ENCODE data around the gene RHOBTB1. TPM values are rescaled to one million over a fixed set of nuclear protein-coding genes. Genes with fewer than 3 reads are reported as not detected.
A peak's percentile ranks its signal among the peaks of the same experiment; 100 is the strongest.

The RHOBTB1 gene
- total RNA-seq, 2 experiments from 2014 or later: 0.05 TPM; not detected in 1

DNA sequence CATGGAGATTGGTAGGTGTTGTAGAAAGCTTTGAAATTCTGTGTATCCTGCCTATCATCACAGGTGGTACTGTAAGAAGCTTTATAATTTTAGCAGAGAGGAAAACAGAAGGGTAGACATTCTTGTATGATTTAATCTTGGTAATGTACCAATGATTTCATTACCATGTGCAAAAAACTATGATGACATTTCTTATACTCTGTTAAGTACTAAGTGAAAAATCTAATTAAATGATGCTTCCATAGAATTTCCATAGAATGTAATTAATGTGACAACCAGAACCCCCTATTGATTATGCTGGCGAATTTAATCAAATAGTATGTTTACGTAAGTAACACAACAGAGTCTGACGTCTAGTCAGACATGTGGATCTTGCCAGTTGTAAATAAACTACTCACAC is 16.0 kb upstream of the RHOBTB1 start:
- Mint-ChIP-seq H3K36me3 (ENCODE audit: low read depth) (no peaks in the 10 kb centered on the region), H3K27me3 (peaks cover 5% of the 10 kb centered on the region), H3K27ac (no peak overlapping the region), H3K4me1 (peaks cover 3% of the 10 kb centered on the region), H3K9me3 (no peaks in the 10 kb centered on the region), H3K4me3 (no peak overlapping the region)
- ChIA-PET POLR2A (no interaction called here), CTCF (interaction anchor here (1.6 kb wide), 1 partner anchor 10 kb away, joined by 4 read pairs; no protein-coding TSS in a partner anchor)
- no peak for DNase-seq

DNA sequence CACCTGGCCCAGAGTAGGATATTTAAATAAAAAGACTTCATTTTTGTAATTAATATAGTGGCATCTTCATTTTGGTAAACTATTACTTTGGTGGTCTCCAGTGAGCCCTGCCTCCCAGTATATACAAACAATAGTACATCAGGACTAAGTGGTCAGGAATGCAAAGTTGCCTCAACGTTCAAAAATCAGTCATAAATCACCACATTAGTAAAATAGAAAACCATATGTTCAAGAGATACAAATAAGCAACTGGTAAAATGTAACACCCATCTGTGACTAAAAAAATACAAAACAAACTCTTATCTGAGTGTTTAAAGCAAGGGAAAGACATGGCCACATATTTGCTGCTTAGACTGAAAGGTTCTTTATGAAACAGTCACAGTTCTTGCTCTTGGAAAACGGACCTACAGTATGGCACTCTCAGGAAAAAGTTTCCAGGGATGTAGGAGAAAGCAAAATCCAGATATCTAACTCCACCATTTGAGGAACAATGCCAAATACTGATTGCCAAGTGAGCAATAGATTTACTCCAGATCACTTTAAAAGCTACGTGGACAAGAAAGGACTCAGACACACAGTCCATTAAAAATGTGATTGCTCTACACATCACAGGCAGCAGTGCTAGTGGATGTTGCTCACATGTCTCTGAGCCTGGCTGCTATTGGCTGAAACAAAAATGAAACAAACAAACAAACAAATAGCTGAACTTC is 15.1 kb upstream of the RHOBTB1 start:
- peaks cover 3% of the 10 kb centered on the region for H3K4me1 Mint-ChIP-seq
- no peaks in the 10 kb centered on the region for H3K36me3 Mint-ChIP-seq (ENCODE audit: low read depth)
- H3K9me3 Mint-ChIP-seq: no peaks in the 10 kb centered on the region
- no peak overlapping the region for H3K4me3 Mint-ChIP-seq
- ChIA-PET POLR2A (no interaction called here), CTCF (no interaction called here)
- no peak for DNase-seq
- H3K27me3 Mint-ChIP-seq: peaks cover 7% of the 10 kb centered on the region
- H3K27ac Mint-ChIP-seq: no peak overlapping the region

DNA sequence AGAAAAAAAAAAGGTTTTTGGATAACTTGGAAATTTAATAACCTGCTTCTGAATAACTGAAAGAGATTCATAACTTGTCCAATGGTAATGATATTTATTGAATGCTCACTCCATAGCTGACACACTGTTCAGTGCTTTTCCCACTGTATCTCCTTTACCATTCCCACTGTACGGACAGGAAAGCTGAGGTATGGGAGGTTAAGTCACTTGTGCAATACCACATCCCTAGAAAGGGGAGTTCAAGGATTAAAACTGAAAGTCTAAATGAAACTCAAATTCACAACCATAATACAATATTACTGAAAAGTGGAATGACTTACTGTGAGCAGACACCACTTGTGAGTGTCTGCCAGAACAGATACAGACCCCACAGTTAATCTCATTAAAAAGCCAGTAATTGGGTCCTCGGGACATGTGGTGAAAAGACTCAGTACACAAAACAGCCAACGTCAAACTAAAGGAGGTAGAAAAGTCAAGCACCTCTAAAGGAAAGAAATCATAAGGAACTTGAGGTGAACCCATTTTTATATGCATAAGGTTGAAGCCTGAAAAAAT is 13.8 kb upstream of the RHOBTB1 start:
- no peak for DNase-seq
- no peaks in the 10 kb centered on the region for H3K9me3 Mint-ChIP-seq
- H3K27me3 Mint-ChIP-seq: peaks cover 10% of the 10 kb centered on the region
- POLR2A ChIA-PET: no interaction called here
- H3K36me3 Mint-ChIP-seq (ENCODE audit: low read depth): no peaks in the 10 kb centered on the region
- CTCF ChIA-PET: no interaction called here
- no peaks in the 10 kb centered on the region for H3K4me1 Mint-ChIP-seq
- no peak overlapping the region for H3K4me3 Mint-ChIP-seq
- H3K27ac Mint-ChIP-seq: no peak overlapping the region

DNA sequence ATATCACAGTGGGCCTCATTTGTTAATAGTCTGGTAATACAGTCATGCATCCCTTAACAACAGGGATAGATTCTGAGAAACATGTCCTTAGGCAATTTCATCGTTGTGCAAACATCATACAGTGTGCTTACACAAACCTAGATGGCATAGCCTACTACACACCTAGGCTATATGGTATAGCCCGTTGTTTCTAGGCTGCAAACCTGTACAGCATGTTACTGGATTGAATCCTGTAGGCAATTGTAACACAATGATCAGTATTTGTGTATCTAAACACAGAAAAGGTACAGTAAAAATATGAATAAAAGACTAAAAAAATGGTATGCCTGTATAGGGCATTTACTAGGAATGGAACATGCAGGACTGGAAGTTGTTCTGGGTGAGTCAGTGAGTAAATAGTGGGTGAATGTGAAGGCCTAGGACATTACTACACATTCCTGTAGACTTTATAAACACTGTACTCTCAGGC is 12.0 kb upstream of the RHOBTB1 start:
- H3K4me1 Mint-ChIP-seq: no peaks in the 10 kb centered on the region
- no peak overlapping the region for H3K27ac Mint-ChIP-seq
- ChIA-PET POLR2A (no interaction called here), CTCF (no interaction called here)
- H3K27me3 Mint-ChIP-seq: peaks cover 12% of the 10 kb centered on the region
- H3K36me3 Mint-ChIP-seq (ENCODE audit: low read depth): no peaks in the 10 kb centered on the region
- no peaks in the 10 kb centered on the region for H3K9me3 Mint-ChIP-seq
- DNase-seq: no peak
- H3K4me3 Mint-ChIP-seq: no peak overlapping the region

DNA sequence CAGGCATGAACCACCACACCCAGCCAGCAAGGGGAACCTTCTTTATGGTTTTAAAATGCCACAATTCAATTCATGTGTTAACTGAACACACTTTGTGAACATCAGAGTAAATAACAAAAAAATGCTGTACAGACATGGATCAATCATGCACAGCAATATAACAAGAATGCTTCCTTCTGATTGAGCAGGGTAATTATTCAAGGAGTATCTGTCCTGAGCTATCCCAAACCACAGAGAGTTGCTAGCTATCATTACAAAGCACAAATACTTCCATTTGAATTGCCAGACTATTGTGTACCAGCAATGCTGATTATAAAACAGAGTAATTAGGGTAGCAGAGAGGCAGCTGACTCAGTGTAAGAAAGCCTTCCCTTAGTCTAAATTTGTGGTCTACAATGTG is 11.3 kb upstream of the RHOBTB1 start:
- DNase-seq: no peak
- CTCF ChIA-PET: no interaction called here
- H3K9me3 Mint-ChIP-seq: no peaks in the 10 kb centered on the region
- no peaks in the 10 kb centered on the region for H3K36me3 Mint-ChIP-seq (ENCODE audit: low read depth)
- no peak overlapping the region for H3K27ac Mint-ChIP-seq
- H3K4me1 Mint-ChIP-seq: no peaks in the 10 kb centered on the region
- H3K27me3 Mint-ChIP-seq: peaks cover 17% of the 10 kb centered on the region
- H3K4me3 Mint-ChIP-seq: no peak overlapping the region
- POLR2A ChIA-PET: no interaction called here

DNA sequence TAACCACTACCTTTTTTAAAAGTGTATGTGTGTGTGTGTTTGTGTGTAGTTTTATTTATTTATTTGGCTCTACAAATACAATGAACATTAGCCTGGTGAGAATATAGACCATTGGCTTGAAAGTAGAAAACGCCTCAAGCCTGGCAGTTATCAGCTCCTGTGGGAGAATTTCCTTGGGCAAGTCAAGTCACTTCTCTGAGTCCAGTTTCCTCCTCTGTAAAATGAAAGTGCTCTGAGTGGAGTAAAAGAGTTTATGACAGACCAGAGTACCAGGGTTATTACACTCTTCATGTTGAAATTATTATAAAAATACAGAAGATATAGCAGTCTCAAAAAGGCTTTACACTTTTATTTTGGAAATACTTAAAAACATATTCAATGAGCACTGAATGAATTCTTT is 10.1 kb upstream of the RHOBTB1 start:
- DNase-seq: no peak
- H3K9me3 Mint-ChIP-seq: no peaks in the 10 kb centered on the region
- no peak overlapping the region for H3K4me3 Mint-ChIP-seq
- peaks cover 25% of the 10 kb centered on the region for H3K27me3 Mint-ChIP-seq
- POLR2A ChIA-PET: no interaction called here
- H3K36me3 Mint-ChIP-seq (ENCODE audit: low read depth): no peaks in the 10 kb centered on the region
- CTCF ChIA-PET: no interaction called here
- H3K4me1 Mint-ChIP-seq: no peaks in the 10 kb centered on the region
- H3K27ac Mint-ChIP-seq: no peak overlapping the region

DNA sequence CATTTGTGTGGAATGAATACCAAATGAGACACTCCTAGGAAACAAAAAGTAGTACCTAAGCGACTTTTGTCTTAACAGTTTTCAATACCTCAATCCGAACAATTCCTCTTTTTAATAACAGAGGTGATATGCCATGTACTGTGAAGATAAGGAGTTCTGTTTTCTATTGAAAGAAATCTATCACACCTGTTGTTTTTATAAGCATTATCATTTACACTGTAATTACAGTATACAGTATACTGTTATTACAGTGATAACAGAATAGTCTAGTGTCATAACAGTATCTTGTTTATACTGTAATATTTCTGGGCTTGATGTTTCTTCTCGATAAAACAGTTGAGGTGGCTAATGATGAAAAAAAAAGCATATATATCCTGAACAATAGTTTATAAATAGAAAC is 9.4 kb upstream of the RHOBTB1 start:
- no peak for DNase-seq
- ChIA-PET CTCF (no interaction called here), POLR2A (no interaction called here)
- no peak overlapping the region for H3K4me3 Mint-ChIP-seq
- H3K27ac Mint-ChIP-seq: no peak overlapping the region
- no peaks in the 10 kb centered on the region for H3K36me3 Mint-ChIP-seq (ENCODE audit: low read depth)
- peaks cover 30% of the 10 kb centered on the region for H3K27me3 Mint-ChIP-seq
- no peaks in the 10 kb centered on the region for H3K4me1 Mint-ChIP-seq
- no peaks in the 10 kb centered on the region for H3K9me3 Mint-ChIP-seq

DNA sequence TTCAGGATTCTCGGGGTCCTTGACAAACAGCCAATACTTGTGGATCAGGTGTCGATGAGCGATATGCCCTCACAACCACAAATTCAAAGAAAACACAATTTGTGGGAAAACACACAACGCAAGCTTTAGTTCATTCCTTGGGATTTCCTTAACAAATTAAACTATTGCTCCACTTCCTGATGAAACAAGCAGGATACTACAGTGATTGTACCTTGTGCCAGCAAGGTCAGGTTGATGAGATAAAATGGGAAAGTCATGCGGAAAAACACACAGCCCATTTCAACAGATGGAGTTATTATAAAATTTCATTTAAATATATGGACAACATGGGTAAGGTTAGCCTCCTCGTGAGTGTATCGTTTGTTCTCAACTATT is 8.8 kb upstream of the RHOBTB1 start:
- Mint-ChIP-seq H3K4me3 (no peak overlapping the region), H3K27ac (no peak overlapping the region), H3K9me3 (no peaks in the 10 kb centered on the region), H3K27me3 (peaks cover 34% of the 10 kb centered on the region), H3K4me1 (no peaks in the 10 kb centered on the region), H3K36me3 (ENCODE audit: low read depth) (no peaks in the 10 kb centered on the region)
- CTCF ChIA-PET: no interaction called here
- POLR2A ChIA-PET: no interaction called here
- no peak for DNase-seq

DNA sequence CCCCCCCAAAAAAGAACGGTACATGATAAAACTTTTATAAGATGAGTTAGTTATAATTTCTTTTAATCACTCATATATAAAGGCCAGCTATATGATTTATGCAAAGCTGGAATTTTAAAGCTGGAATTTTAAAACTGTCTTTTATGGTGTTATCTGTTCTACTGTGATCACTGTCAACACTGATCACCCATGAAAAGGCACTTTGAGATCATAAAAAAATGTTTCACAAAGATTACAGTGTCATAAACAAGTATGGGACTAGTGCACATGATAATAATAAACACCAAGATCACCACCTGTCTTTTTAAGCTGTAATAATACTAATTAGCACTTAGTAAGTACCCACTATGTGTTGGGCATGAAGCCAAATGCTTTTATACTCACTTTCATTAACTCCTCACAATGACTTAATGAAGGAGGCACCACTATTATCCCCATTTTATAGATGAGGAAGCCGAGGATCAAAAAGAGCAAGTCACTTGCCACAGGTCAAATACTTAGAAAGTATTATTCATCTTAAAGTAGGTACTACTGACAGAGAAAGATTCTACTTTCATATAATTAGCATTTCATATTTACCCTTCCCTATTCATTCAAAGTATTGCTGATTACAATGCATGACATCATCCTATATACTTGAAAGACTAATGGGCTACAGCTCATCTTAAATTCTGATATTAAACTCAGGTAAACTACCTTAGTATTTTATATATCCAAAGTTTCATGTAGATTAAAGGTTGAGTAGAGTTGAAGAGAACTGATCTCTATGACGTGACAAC is 8.3 kb upstream of the RHOBTB1 start:
- no peak overlapping the region for H3K4me3 Mint-ChIP-seq
- peaks cover 37% of the 10 kb centered on the region for H3K27me3 Mint-ChIP-seq
- POLR2A ChIA-PET: no interaction called here
- H3K27ac Mint-ChIP-seq: no peak overlapping the region
- H3K4me1 Mint-ChIP-seq: no peaks in the 10 kb centered on the region
- no peaks in the 10 kb centered on the region for H3K9me3 Mint-ChIP-seq
- no peaks in the 10 kb centered on the region for H3K36me3 Mint-ChIP-seq (ENCODE audit: low read depth)
- DNase-seq: no peak
- CTCF ChIA-PET: interaction anchor here (0.7 kb wide), 1 partner anchor 9 kb away, joined by 3 read pairs; no protein-coding TSS in a partner anchor

DNA sequence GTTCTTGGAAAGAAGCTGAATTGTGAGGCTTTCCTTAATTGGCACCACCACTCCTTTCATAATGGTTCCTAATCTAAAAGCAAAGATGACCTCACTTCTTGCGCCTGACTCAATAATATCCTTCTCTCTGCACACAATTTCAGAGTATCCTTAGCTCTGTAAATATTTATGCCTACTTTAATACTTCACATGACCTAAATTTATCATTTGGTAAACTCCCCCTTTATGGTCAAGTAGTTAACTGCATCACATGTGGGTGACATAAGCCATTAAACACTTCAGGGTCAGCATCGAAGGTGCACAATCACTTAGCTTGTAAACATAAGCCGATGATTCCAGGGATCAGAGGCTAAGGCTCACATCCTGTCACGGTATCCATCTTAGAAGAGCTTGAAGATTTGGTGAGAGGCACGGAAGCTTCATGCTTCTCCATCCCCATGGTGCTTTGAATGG is 7.3 kb upstream of the RHOBTB1 start:
- H3K27me3 Mint-ChIP-seq: peaks cover 45% of the 10 kb centered on the region
- CTCF ChIA-PET: interaction anchor here (0.7 kb wide), 1 partner anchor 10 kb away, joined by 3 read pairs; no protein-coding TSS in a partner anchor

DNA sequence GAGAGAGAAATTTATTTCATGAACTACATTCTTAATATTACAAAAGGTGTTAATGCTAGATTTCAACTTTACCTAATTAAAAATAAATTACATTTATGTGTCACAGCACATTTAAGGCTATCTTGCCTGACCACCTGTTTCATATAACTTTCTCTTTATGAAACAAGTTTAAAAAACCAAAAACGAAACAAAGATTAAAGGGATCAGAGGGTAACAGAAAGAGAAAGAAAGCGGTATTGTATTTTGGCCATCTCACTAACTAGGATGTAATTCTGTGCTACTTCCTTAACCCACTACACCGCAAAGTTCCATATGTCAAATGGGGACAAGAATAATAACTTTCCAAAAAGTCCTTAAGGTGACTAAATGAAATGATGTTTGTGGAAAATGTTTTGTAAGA is 6.3 kb upstream of the RHOBTB1 start:
- H3K4me1 Mint-ChIP-seq: no peaks in the 10 kb centered on the region
- ChIA-PET CTCF (no interaction called here), POLR2A (no interaction called here)
- H3K9me3 Mint-ChIP-seq: no peaks in the 10 kb centered on the region
- no peaks in the 10 kb centered on the region for H3K36me3 Mint-ChIP-seq (ENCODE audit: low read depth)
- peaks cover 53% of the 10 kb centered on the region for H3K27me3 Mint-ChIP-seq
- no peak overlapping the region for H3K4me3 Mint-ChIP-seq
- DNase-seq: no peak
- no peak overlapping the region for H3K27ac Mint-ChIP-seq

More for the DNA sequence above, 7.3 kb upstream of the RHOBTB1 start:
- POLR2A ChIA-PET: no interaction called here
- DNase-seq: no peak
- Mint-ChIP-seq H3K9me3 (no peaks in the 10 kb centered on the region), H3K36me3 (ENCODE audit: low read depth) (no peaks in the 10 kb centered on the region), H3K27ac (no peak overlapping the region), H3K4me3 (no peak overlapping the region), H3K4me1 (no peaks in the 10 kb centered on the region)

DNA sequence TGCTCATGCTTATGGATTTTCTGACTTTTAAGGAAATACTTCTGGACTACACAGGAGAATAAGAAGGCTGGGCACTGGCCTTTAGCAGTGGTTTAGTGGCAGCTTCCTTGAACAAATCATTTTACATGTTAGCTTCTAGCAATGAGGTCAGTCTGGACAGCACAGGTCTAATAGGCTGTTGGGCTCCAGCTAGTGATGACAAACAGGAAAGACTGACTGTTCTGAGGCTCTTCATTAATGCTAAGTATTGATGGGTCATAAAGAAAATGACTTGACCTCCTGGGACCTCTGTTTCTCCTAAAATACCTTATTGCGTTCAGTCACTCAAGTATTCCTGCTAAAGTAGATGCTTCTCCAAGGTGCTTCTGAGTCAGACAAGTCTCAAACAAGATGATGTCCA is 4.9 kb upstream of the RHOBTB1 start:
- CTCF ChIA-PET: interaction anchor here (0.6 to 0.9 kb wide), 2 partner anchors 13 to 128 kb away, joined by 3 to 4 read pairs; no protein-coding TSS in a partner anchor
- no peak overlapping the region for H3K4me3 Mint-ChIP-seq
- no peaks in the 10 kb centered on the region for H3K36me3 Mint-ChIP-seq (ENCODE audit: low read depth)
- peaks cover 61% of the 10 kb centered on the region for H3K27me3 Mint-ChIP-seq
- DNase-seq: no peak
- no peaks in the 10 kb centered on the region for H3K4me1 Mint-ChIP-seq
- POLR2A ChIA-PET: no interaction called here
- no peaks in the 10 kb centered on the region for H3K9me3 Mint-ChIP-seq
- no peak overlapping the region for H3K27ac Mint-ChIP-seq

DNA sequence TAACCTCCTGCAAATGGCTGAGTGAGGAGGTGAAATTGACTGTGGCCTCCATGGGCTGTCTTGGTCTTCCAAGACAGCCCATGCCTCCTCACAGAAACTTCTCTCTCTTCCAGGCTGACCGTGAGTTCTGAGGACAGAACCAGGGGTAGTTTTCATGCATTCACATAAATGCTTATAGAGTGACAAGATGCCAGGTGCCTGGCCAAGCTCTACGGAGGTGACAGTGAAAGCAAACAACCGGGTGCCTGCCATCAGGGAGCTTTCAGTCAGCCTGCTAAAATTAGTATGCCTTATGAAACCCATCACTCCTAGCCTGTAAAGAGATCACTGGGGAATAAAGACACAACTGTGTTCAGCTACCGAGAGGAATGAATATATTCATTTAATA is 919 bp upstream of the RHOBTB1 start:
- no peak overlapping the region for H3K27ac Mint-ChIP-seq
- POLR2A ChIA-PET: no interaction called here

More for the DNA sequence above, 919 bp upstream of the RHOBTB1 start:
- Mint-ChIP-seq H3K27me3 (peaks cover 68% of the 10 kb centered on the region), H3K4me3 (peak overlapping the region; percentile 30), H3K4me1 (peaks cover 8% of the 10 kb centered on the region), H3K9me3 (no peaks in the 10 kb centered on the region), H3K36me3 (ENCODE audit: low read depth) (no peaks in the 10 kb centered on the region)
- CTCF ChIA-PET: no interaction called here
- no peak for DNase-seq
